ACC112 (cell line): ENCODE data around the gene SHMT2.

Experiments
- H2AFZ ChIP-seq: fragments of 200-600 bp; sonication (generic); one replicate; pipeline ENCODE4 v1.6.0; 2017; ENCODE audit warnings: antibody characterized with exemption, low read length; ENCODE audit not compliant: unreplicated experiment
- H3K27ac ChIP-seq: fragments of 200-600 bp; sonication (generic); 2 replicates; pipeline ENCODE4 v1.5.1; 2014; ENCODE audit warnings: low read depth, mild to moderate bottlenecking, antibody characterized with exemption, low read length, moderate library complexity
- H3K27me3 ChIP-seq: fragments of 200-600 bp; sonication (generic); 2 replicates; pipeline ENCODE4 v1.6.1; 2014; ENCODE audit warnings: mild to moderate bottlenecking, antibody characterized with exemption, low read length, moderate library complexity, mixed read lengths; ENCODE audit not compliant: insufficient read depth
- H3K36me3 ChIP-seq: fragments of 200-600 bp; sonication (generic); 2 replicates; pipeline ENCODE4 v1.6.1; 2016; ENCODE audit warnings: mild to moderate bottlenecking, antibody characterized with exemption, low read length, moderate library complexity, mixed read lengths; ENCODE audit not compliant: insufficient read depth
- H3K4me1 ChIP-seq: fragments of 200-600 bp; sonication (generic); one replicate; pipeline ENCODE4 v1.6.1; 2016; ENCODE audit warnings: low read length, mixed read lengths; ENCODE audit not compliant: insufficient read depth, unreplicated experiment, control insufficient read depth
- H3K4me3 ChIP-seq: fragments of 200-600 bp; sonication (generic); 2 replicates; pipeline ENCODE4 v1.5.1; 2014; ENCODE audit warnings: mild to moderate bottlenecking, low read depth, low read length
- H3K79me2 ChIP-seq: fragments of 200-600 bp; sonication (generic); one replicate; pipeline ENCODE4 v1.6.0; 2016; ENCODE audit warnings: low read length; ENCODE audit not compliant: control insufficient read depth, unreplicated experiment, insufficient read depth

The SHMT2 gene

DNA sequence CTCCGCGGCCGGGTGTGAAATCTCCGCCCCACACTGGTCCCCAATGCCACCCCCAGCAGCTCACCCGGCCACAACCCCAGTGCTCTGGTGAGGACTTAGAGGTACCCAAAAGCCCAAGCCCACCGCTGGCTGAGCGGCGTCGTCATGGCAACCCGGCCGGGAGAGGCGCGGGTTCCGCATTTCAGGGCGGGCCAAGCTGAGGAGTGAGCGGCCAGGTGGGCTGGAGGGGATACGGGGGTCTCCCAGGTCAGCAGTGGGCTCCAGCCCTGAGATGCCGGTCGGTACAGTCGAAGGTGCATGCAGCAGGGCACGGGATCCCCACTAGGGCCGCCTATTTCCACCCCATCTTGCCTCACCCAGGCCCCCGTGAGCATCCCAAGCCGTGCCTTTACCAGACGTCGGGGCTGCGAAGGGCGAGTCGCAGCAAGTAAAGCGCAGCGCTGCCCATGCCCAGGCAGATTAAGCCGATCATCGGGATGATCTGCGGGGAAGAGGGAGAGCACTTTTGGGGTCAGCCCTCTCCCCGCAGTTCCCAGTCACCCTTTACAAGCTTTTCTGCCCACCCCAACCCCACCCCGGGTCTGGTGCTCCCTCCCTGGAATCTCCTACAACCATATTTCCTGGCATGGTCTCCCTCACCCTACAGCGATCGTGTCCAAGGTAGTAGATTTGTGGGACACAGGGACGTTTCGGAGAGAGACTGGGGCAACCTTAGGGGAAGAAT, 6.9 kb downstream of the SHMT2 start:
- Histone ChIP-seq H3K4me1 (peaks cover 54% of the 10 kb centered on the region), H3K79me2 (peaks cover 17% of the 10 kb centered on the region), H3K27ac (no peak overlapping the region), H2AFZ (no peak overlapping the region), H3K36me3 (peaks cover 23% of the 10 kb centered on the region; the same call in 1 of the 2 replicates), H3K4me3 (no peak overlapping the region), H3K27me3 (peaks cover 6% of the 10 kb centered on the region; the same call in 1 of the 2 replicates)

DNA sequence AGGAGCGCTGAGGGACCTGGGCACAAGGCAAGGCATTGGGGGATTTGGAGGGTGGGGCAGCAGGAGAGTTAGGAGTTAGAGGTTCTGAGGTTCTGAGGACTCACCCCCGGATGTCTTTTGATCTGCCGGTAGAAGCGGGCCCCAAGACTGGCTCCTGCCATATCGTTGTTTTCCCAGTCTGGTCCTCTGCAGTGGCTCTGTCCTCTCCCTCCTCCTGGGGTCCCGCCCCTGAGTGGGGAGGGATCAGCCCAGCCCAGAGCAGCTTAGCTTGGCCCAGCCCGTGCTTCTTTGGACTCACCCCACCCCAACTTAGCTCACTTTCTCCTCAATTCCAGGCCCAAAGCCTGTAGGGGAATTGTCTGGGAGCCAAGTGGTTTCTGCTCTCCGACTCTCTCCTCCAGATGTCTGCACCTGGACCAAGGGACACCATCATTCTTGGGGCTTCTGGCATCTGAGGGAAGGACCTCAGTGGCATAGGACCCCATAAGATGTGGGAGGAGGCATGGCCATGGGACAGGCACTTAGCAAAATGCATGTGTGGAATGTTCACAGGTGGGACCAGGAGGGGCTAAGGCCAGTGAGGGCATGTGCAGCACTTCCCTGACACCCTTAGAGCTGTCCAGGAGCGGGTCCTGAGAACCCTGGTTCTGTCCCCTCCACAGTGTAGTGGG, 7.5 kb downstream of the SHMT2 start:
- peaks cover 10% of the 10 kb centered on the region for H3K79me2 ChIP-seq
- no peak overlapping the region for H3K4me3 ChIP-seq
- peaks cover 16% of the 10 kb centered on the region; the same call in 1 of the 2 replicates for H3K36me3 ChIP-seq
- H3K27me3 ChIP-seq = peaks cover 13% of the 10 kb centered on the region; the same call in 1 of the 2 replicates
- H2AFZ ChIP-seq = no peak overlapping the region
- H3K4me1 ChIP-seq = peaks cover 49% of the 10 kb centered on the region
- H3K27ac ChIP-seq = no peak overlapping the region

GRCh38 chr12:57237596-57237931, 8.1 kb downstream of the SHMT2 start:
- Histone ChIP-seq H3K27ac (no peak overlapping the region), H3K36me3 (peaks cover 11% of the 10 kb centered on the region; the same call in 1 of the 2 replicates), H3K27me3 (peaks cover 18% of the 10 kb centered on the region), H2AFZ (no peak overlapping the region), H3K4me1 (peaks cover 49% of the 10 kb centered on the region), H3K79me2 (peaks cover 5% of the 10 kb centered on the region), H3K4me3 (no peak overlapping the region)

- Histone ChIP-seq H3K4me3 (no peak overlapping the region), H2AFZ (no peak overlapping the region), H3K27ac (no peak overlapping the region), H3K36me3 (peaks cover 5% of the 10 kb centered on the region; the same call in 1 of the 2 replicates), H3K79me2 (no peaks in the 10 kb centered on the region), H3K27me3 (peaks cover 21% of the 10 kb centered on the region), H3K4me1 (peaks cover 50% of the 10 kb centered on the region)
These were observed 8.7 kb downstream of the SHMT2 start for GRCh38 chr12:57237932-57238853.

DNA sequence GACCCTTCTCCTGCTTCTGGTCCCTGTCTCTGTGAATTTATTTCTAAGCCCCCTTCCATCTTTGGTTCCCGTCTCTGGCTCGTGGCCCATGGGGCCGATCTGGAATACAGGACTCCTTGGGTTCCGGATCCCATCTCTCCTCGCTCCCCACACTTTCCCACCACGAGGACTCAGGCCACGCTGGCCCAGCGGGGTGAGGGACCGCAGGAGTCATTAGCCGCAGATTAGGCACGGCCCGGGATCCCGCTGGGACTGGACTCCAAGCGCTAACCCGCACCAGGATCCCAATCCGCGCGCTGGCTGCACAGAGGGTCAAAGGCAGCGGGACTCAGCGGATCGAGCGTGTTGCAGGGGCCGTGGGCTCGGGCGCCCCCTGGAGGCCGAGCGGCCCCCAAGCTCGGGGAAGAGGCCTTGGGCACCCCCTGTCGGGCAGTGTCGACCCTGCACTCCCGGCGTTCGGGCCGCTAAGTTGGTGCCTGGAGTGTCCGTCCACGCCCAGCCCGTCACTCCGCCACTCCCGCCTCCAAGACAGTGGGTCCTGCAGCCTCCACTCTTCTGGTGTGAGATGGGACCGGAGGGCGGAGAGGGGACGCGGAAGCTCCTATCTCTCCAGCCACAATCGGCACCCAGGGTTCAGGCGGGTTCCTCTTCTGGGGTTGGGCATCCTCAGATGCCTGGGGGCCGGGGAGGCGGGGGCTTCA, 9.5 kb downstream of the SHMT2 start:
- Histone ChIP-seq H2AFZ (peak overlapping the region; percentile 22), H3K4me3 (peak overlapping the region; percentile 76), H3K27ac (no peak overlapping the region), H3K79me2 (no peaks in the 10 kb centered on the region), H3K4me1 (peaks cover 44% of the 10 kb centered on the region), H3K36me3 (no peaks in the 10 kb centered on the region), H3K27me3 (peaks cover 21% of the 10 kb centered on the region)

DNA sequence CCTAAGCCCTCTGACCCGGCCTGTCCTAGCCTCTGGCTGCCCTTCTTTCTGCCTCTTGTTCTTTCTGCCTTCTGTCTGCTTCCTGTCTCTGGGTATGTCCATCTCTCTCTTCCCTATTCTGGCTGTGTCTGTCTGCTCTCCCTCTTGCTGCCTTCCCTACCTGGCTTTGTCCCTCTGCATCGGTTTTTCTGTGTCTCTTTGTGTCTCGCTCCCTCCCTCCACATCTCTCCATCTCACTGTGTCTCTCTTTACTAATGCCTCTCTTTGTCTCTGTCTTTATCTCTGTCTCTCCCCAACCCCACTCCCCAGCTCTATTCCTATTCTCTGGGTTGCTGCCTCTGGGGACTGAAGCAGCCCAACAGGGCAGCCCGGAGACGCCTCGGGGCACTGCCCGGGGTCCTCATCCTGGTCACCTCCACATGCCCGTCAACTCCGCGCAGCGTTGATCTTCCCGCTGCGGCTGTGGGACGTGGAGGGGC, 10.1 kb downstream of the SHMT2 start:
- no peak overlapping the region for H3K27ac ChIP-seq
- no peaks in the 10 kb centered on the region for H3K36me3 ChIP-seq
- H3K4me3 ChIP-seq = peak overlapping the region; percentile 76
- H3K79me2 ChIP-seq = no peaks in the 10 kb centered on the region
- H3K27me3 ChIP-seq = peaks cover 21% of the 10 kb centered on the region
- H2AFZ ChIP-seq = peak overlapping the region; percentile 22
- H3K4me1 ChIP-seq = peaks cover 39% of the 10 kb centered on the region

- peaks cover 21% of the 10 kb centered on the region for H3K27me3 ChIP-seq
These were observed 10.8 kb downstream of the SHMT2 start for GRCh38 chr12:57240066-57240921.

GRCh38 chr12:57240926-57241401, 11.5 kb downstream of the SHMT2 start:
- Histone ChIP-seq H3K4me3 (peak overlapping the region; percentile 76), H2AFZ (no peak overlapping the region), H3K27ac (no peak overlapping the region), H3K79me2 (no peaks in the 10 kb centered on the region), H3K36me3 (no peaks in the 10 kb centered on the region), H3K4me1 (peaks cover 29% of the 10 kb centered on the region), H3K27me3 (peaks cover 21% of the 10 kb centered on the region)

More at GRCh38 chr12:57240066-57240921, 10.8 kb downstream of the SHMT2 start:
- Histone ChIP-seq H2AFZ (peak overlapping the region; percentile 35), H3K27ac (no peak overlapping the region), H3K36me3 (no peaks in the 10 kb centered on the region), H3K4me3 (peak overlapping the region; percentile 76), H3K4me1 (peaks cover 35% of the 10 kb centered on the region), H3K79me2 (no peaks in the 10 kb centered on the region)
